WI38 (cell line): ENCODE results near the gene GPR18.

Experiments
- H3K4me3 ChIP-seq: 2 replicates; pipeline ENCODE4 v1.5.1; 2011; ENCODE audit warnings: low read depth, mild to moderate bottlenecking, control low read depth, low read length
- CTCF ChIP-seq: IDR thresholded peaks from 2 replicates; pipeline ENCODE4 v1.5.1; 2012; ENCODE audit warnings: low read depth, mild to moderate bottlenecking, control low read depth, low read length

The GPR18 gene

GRCh38 chr13:99258210-99258860 is at the start of gene GPR18:
Gene GPR18, minus strand, starts transcription at chr13:99258379. Its CDS starts 2,507 bp downstream, at chr13:99255872.
- H3K4me3 ChIP-seq: no peak within 1 kb of the TSS

GRCh38 chr13:99307648-99308339 is 49.6 kb upstream of the GPR18 start:
- no peak overlapping the region for H3K4me3 ChIP-seq
- TF ChIP-seq CTCF: no peak

More at GRCh38 chr13:99258210-99258860, at the start of gene GPR18:
- TF ChIP-seq CTCF: no peak

GRCh38 chr13:99307247-99307646 is 49.1 kb upstream of the GPR18 start, which contains the start of gene GPR183:
Gene GPR183, minus strand, starts transcription at chr13:99307399. Its CDS starts 11,254 bp downstream, at chr13:99296145.
- H3K4me3 ChIP-seq: no peak within 1 kb of the TSS
- TF ChIP-seq CTCF: no peak

- TF ChIP-seq CTCF: no peak
- no peak overlapping the region for H3K4me3 ChIP-seq
Measured at GRCh38 chr13:99305566-99305965, 47.4 kb upstream of the GPR18 start.

- no peak for TF ChIP-seq CTCF
- no peak overlapping the region for H3K4me3 ChIP-seq
Measured at GRCh38 chr13:99305158-99305557, 47.0 kb upstream of the GPR18 start.

- TF ChIP-seq CTCF: no peak
- H3K4me3 ChIP-seq: no peak overlapping the region
Measured at GRCh38 chr13:99304541-99304940, 46.4 kb upstream of the GPR18 start.

- H3K4me3 ChIP-seq: no peak overlapping the region
- TF ChIP-seq CTCF: no peak
Measured at GRCh38 chr13:99303863-99304521, 45.8 kb upstream of the GPR18 start.
